K562 (cell line): ENCODE measurements around the gene NKG7. TPM values are rescaled to one million over a fixed set of nuclear protein-coding genes. Genes with fewer than 3 reads are reported as not detected.

Experiments used
- CREB1 ChIP-seq, 2 experiments: sonication (generic) in 1 of 2; formaldehyde crosslinking in 1 of 2; IDR thresholded peaks; 2 replicates each; pipeline versions ENCODE4 v1.6.1 to v1.8.0; 2012 to 2022; ENCODE audit warnings: inconsistent platforms in 1 of 2, mild to moderate bottlenecking in 1 of 2, missing genetic modification reagents in 1 of 2, moderate library complexity in 1 of 2
- HMG20B ChIP-seq: fragments of 250-450 bp; sonication (Bioruptor Pico); IDR thresholded peaks from 2 replicates; pipeline ENCODE4 v1.5.0; 2021; ENCODE audit warnings: mild to moderate bottlenecking
- KDM1A ChIP-seq, 2 experiments: fragments of 450-650 bp; IDR thresholded peaks; 2 replicates each; pipeline ENCODE4 v1.6.1; 2016; ENCODE audit warnings: mild to moderate bottlenecking in 2 of 2
- NFIC ChIP-seq: fragments of 450-650 bp; IDR thresholded peaks from 2 replicates; pipeline ENCODE4 v1.6.1; 2017; ENCODE audit warnings: mild to moderate bottlenecking, inconsistent platforms
- RBM25 ChIP-seq: fragments of 200-400 bp; formaldehyde crosslinking; IDR thresholded peaks from 2 replicates; pipeline ENCODE4 v1.6.1; 2018; ENCODE audit warnings: low read length, low read depth, moderate library complexity; ENCODE audit not compliant: severe bottlenecking
- RFX1 ChIP-seq: fragments of 450-650 bp; IDR thresholded peaks from 2 replicates; pipeline ENCODE4 v1.6.1; 2016; ENCODE audit warnings: mild to moderate bottlenecking, moderate library complexity
- polyA plus RNA-seq, 8 experiments: library from polyadenylated mRNA; depleted of rRNA in 4 of 8; stranded (reverse) in 5 of 8; unstranded in 3 of 8; fragments of >200 nt; fragmentation: Nextera tagmentation in 2 of 8; fragmentation: Illumina TruSeq in 1 of 8; extraction: Ambion mirVana in 2 of 8; extraction: Trizol in 1 of 8; gene quantifications; 2 replicates each; pipeline versions ENCODE4 v1.2.1 to v1.2.3, GENCODE V29; 2011 to 2014; ENCODE audit warnings: inconsistent platforms in 1 of 8, missing spikeins in 1 of 8
- total RNA-seq, 7 experiments: library from RNA; depleted of rRNA in 6 of 7; stranded (reverse); fragments of >200 nt in 6 of 7; fragmentation: Illumina TruSeq in 2 of 7; extraction: Trizol in 2 of 7; gene quantifications; 2 replicates each; pipeline versions ENCODE4 v1.2.1 to v1.2.3, GENCODE V29; 2011 to 2021; ENCODE audit warnings: low replicate concordance in 1 of 7
- TF ChIP-seq, protein P1 (sequence below): fragments of 450-650 bp; IDR thresholded peaks from 2 replicates; pipeline ENCODE4 v1.6.1; 2016; ENCODE audit warnings: mild to moderate bottlenecking, moderate library complexity

NKG7 gene
- total and polyA plus RNA-seq, 9 of the 15 experiments (the other 6 are each of a cell fraction or from before 2014, with no cell fraction given): 0.30 to 0.70 (median 0.51) TPM; not detected in 2

DNA sequence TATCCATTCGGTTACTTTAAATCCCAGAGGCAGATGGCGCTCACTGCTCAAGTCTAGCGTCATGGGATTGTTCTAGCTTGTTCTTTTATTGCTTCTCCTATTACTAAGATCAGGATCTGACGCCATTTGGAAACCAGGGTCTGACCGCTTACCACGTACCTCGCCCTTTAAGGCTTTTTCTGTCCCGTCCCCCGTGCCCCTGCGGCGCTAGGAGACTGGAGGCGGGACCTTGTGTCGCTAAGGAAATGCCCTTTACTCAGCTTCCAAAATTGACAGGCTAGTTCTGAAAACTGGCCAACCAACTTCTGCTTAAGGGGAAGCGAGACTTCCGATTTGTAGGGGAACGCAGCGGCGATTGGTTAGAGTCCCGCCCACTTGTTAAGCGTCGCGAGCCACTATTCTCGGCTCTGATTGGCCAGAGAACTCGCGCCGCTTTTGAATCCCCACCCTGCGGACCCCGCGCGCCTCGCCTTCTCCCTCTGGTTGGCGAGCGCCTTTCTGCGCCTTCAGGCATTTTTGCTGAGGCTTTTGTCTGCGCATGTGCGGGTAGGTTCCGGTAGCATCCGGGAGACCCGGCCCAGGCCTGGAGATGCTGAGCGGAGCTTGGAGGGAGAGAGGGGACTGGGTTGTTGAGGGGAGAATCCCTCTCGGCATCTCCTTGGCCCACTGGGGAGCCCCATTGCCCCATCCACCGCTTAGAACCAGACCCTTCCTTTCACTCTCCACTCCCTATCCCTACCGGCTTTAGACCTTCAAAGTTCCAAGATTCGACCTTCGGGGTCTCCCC lies 21.8 kb upstream of the NKG7 start (continued):
- TF ChIP-seq, protein P1, sequence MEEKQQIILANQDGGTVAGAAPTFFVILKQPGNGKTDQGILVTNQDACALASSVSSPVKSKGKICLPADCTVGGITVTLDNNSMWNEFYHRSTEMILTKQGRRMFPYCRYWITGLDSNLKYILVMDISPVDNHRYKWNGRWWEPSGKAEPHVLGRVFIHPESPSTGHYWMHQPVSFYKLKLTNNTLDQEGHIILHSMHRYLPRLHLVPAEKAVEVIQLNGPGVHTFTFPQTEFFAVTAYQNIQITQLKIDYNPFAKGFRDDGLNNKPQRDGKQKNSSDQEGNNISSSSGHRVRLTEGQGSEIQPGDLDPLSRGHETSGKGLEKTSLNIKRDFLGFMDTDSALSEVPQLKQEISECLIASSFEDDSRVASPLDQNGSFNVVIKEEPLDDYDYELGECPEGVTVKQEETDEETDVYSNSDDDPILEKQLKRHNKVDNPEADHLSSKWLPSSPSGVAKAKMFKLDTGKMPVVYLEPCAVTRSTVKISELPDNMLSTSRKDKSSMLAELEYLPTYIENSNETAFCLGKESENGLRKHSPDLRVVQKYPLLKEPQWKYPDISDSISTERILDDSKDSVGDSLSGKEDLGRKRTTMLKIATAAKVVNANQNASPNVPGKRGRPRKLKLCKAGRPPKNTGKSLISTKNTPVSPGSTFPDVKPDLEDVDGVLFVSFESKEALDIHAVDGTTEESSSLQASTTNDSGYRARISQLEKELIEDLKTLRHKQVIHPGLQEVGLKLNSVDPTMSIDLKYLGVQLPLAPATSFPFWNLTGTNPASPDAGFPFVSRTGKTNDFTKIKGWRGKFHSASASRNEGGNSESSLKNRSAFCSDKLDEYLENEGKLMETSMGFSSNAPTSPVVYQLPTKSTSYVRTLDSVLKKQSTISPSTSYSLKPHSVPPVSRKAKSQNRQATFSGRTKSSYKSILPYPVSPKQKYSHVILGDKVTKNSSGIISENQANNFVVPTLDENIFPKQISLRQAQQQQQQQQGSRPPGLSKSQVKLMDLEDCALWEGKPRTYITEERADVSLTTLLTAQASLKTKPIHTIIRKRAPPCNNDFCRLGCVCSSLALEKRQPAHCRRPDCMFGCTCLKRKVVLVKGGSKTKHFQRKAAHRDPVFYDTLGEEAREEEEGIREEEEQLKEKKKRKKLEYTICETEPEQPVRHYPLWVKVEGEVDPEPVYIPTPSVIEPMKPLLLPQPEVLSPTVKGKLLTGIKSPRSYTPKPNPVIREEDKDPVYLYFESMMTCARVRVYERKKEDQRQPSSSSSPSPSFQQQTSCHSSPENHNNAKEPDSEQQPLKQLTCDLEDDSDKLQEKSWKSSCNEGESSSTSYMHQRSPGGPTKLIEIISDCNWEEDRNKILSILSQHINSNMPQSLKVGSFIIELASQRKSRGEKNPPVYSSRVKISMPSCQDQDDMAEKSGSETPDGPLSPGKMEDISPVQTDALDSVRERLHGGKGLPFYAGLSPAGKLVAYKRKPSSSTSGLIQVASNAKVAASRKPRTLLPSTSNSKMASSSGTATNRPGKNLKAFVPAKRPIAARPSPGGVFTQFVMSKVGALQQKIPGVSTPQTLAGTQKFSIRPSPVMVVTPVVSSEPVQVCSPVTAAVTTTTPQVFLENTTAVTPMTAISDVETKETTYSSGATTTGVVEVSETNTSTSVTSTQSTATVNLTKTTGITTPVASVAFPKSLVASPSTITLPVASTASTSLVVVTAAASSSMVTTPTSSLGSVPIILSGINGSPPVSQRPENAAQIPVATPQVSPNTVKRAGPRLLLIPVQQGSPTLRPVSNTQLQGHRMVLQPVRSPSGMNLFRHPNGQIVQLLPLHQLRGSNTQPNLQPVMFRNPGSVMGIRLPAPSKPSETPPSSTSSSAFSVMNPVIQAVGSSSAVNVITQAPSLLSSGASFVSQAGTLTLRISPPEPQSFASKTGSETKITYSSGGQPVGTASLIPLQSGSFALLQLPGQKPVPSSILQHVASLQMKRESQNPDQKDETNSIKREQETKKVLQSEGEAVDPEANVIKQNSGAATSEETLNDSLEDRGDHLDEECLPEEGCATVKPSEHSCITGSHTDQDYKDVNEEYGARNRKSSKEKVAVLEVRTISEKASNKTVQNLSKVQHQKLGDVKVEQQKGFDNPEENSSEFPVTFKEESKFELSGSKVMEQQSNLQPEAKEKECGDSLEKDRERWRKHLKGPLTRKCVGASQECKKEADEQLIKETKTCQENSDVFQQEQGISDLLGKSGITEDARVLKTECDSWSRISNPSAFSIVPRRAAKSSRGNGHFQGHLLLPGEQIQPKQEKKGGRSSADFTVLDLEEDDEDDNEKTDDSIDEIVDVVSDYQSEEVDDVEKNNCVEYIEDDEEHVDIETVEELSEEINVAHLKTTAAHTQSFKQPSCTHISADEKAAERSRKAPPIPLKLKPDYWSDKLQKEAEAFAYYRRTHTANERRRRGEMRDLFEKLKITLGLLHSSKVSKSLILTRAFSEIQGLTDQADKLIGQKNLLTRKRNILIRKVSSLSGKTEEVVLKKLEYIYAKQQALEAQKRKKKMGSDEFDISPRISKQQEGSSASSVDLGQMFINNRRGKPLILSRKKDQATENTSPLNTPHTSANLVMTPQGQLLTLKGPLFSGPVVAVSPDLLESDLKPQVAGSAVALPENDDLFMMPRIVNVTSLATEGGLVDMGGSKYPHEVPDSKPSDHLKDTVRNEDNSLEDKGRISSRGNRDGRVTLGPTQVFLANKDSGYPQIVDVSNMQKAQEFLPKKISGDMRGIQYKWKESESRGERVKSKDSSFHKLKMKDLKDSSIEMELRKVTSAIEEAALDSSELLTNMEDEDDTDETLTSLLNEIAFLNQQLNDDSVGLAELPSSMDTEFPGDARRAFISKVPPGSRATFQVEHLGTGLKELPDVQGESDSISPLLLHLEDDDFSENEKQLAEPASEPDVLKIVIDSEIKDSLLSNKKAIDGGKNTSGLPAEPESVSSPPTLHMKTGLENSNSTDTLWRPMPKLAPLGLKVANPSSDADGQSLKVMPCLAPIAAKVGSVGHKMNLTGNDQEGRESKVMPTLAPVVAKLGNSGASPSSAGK: peak; percentile 91
- no peak for TF ChIP-seq HMG20B (CRISPR knock-in tag)
- no peak; the same call in 1 of the 2 replicates for TF ChIP-seq CREB1 (IDR thresholded peaks at IDR 0.05)
- TF ChIP-seq CREB1 (CRISPR knock-in tag; IDR thresholded peaks at IDR 0.05): peak; percentile 77; the same call in 1 of the 2 replicates
- peak; percentile 97 for TF ChIP-seq RFX1
- peak; percentile 70 for TF ChIP-seq RBM25
- peak; percentile 25 for TF ChIP-seq NFIC
- TF ChIP-seq KDM1A (IDR thresholded peaks at IDR 0.05): no peak
